Esophagus squamous epithelium (tissue), 4 donors: ENCODE results near the gene IDE.

Source experiments
- CTCF ChIP-seq, 6 experiments: fragments of 450-650 bp in 4 of 6; fragments of 200-600 bp in 2 of 6; sonication (generic) in 2 of 6; IDR thresholded peaks; one replicate each; pipeline ENCODE4 v1.5.1; 2016 to 2019; ENCODE audit warnings: antibody characterized with exemption in 6 of 6, mild to moderate bottlenecking in 4 of 6, moderate library complexity in 4 of 6
- POLR2A ChIP-seq, 4 donors: fragments of 450-650 bp; IDR thresholded peaks; one replicate each; pipeline ENCODE4 v1.6.1; 2017; ENCODE audit warnings: antibody characterized with exemption in 4 of 4, mild to moderate bottlenecking in 4 of 4, moderate library complexity in 3 of 4

GRCh38 chr10:92604841-92605240 lies 30.9 kb upstream of the IDE start:
- TF ChIP-seq CTCF (IDR thresholded peaks at IDR 0.05) (no peak), POLR2A (IDR thresholded peaks at IDR 0.05) (no peak)
